ENCODE measurements around the gene MBTD1.
"Not testable (repeated sequence)": the region's sequence is repeated elsewhere in the genome, so short reads cannot be mapped to it uniquely, and the experiment has no call there.

MBTD1 gene

DNA sequence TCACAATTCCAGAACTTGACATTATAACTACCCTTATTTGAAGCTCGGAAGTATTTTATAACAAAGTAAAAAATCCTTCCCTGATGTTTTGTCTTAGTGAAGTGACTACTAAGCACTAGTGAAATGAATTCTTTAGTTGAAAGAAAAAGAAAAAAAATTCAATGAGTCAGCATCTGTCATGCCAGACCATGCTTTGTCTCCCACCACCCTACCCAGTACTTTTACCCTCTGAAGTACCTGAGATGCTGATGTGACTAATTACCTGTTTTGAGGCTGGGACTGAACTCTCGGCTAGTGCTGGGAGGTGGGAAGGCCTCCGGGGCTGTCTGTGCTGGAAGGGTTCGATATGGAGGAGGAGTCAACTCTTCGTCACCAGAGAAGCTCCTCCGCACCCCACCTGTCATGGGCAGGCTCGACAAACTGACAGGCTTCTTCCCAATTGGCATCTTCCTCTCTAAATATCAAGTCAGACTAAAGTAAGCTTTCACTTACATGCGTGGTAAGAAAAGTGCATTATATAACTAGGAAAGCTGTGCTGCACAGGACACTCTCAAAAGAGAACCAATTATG, 74.0 kb downstream of the MBTD1 start:
- no peak for DNase-seq

DNA sequence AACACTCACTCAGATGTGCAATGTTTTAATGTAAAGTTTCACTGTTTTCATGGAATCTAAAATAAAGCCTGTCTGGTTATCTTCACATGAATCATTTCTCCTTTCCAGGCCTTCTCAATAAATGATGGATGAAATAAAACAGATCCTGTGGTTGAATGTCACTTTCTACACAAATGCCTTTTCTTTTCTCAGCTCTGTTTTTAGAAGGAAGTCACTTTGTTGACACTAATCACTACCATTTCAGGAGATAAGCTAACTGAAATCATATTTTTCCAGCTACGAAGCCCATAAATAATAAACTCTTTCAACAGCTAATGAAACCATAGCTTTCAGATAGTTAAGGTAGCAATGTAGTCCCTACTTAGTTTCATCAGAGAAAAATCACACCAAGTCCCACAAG, 75.7 kb downstream of the MBTD1 start:
- DNase-seq: no peak

- no peak for DNase-seq
Observed at GRCh38 chr17:51180486-51180885, 79.4 kb downstream of the MBTD1 start.

DNA sequence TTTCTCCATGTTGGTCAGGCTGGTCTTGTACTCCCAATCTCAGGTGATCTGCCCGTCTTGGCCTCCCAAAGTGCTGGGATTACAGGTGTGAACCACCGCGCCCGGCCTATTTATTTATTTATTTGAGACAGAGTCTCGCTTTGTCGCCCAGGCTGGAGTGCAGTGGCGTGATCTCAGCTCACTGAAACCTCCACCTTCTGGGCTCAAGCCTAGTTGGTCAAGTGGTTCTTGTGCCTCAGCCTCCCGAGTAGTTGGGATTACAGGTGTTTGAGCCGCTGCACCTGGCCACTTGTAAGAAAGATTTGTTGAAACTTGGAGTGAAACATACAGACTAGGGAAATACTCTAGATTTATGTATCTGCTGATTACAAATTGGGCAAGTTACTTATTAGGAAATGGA, 87.8 kb downstream of the MBTD1 start:
- DNase-seq: not testable (repeated sequence)

GRCh38 chr17:51170736-51171135, 89.1 kb downstream of the MBTD1 start:
- DNase-seq: no peak

DNA sequence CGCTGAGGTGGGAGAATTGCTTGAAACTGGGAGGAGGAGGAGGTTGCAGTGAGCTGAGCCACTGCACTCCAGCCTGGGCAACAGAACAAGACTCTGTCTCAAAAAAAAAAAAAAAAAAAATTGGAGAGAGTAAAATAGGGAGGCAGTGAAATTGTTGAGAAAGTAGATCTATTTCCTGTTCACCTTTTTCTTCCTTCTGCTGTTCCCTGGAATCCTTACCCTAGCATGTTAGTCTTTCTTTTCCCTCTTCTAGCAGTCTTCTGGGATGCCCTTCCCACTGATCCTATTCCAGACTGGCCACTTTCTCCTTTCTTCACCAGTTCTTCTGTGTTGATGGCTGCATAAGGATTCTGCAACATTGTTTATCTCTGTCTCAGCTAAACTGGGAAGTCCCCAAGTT, 90.5 kb downstream of the MBTD1 start:
- no peak for DNase-seq

- DNase-seq: peak; percentile 71 to 75
Observed at GRCh38 chr17:51166987-51167931, 92.6 kb downstream of the MBTD1 start.

DNA sequence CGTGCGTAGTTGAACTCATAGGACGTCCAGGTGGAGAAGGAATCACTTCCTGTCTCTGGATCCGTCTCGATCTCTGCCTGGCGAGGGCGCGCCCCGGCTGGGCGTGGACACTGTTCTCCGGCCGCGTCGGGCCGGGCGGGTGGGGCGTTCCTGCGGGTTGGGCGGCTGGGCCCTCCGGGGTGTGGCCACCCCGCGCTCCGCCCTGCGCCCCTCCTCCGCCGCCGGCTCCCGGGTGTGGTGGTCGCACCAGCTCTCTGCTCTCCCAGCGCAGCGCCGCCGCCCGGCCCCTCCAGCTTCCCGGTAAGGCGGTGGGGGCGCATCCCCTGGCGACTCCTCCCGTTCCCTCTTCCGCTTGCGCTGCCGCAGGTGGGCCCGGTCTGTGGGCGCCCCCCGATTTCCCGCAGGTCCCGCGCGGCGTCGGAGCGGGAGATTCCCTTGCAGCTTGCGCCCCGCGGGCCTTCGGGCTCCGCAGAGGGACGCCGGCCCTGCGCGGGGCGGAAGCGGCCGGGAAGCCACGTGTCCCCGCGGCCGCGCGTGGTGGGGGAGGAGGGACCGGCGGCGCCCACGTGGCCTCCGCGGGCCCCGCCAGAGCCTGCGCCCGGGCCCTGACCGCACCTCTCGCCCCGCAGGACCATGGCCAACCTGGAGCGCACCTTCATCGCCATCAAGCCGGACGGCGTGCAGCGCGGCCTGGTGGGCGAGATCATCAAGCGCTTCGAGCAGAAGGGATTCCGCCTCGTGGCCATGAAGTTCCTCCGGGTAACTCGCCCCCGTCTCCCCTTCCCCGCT, 93.5 kb downstream of the MBTD1 start, which contains the start of gene NME2:
Gene NME2, plus strand, starts transcription at position 214 of the 789 bp plus-strand sequence. Its CDS starts 420 bp downstream, at position 634.
- DNase-seq: peak; percentile 66 to 69

DNA sequence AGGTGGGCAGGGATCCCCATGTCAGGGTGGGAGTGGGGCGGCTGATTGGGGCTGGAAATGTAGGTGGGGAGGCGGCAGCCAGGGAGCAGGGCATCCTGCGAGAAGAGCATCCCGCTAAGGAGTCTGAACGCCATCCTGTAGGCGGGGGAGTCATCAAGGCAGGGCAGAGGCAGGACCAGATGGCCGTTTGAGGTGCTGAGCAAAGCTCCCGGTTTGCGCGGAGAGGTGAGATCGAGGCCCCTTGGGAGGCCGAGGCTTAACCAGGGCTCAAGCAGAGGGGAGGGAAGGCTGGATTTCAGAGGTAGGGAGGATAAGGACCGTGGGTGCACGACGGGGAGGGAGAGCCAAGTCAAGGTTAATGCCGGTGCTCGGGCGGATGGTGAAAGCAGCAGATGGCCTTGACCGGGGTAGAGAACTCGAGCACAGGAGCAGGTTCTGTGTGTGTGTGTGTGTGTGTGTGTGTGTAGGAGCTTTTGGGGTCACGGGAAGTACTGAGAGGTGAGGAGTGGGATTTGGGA, 94.1 kb downstream of the MBTD1 start:
- DNase-seq: no peak

GRCh38 chr17:51164911-51165679, 94.8 kb downstream of the MBTD1 start:
- DNase-seq: no peak

DNA sequence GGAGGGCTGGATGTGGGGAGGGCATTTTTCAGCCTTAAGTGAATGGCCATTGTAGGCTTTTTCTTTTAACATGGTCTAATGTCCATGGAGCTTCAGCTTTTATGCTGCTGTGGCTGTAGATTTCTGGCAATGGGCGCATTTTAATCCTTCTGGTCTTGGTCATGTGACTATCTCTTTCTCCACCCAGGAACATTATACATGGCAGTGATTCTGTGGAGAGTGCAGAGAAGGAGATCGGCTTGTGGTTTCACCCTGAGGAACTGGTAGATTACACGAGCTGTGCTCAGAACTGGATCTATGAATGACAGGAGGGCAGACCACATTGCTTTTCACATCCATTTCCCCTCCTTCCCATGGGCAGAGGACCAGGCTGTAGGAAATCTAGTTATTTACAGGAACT, 98.3 kb downstream of the MBTD1 start:
- no peak for DNase-seq

DNA sequence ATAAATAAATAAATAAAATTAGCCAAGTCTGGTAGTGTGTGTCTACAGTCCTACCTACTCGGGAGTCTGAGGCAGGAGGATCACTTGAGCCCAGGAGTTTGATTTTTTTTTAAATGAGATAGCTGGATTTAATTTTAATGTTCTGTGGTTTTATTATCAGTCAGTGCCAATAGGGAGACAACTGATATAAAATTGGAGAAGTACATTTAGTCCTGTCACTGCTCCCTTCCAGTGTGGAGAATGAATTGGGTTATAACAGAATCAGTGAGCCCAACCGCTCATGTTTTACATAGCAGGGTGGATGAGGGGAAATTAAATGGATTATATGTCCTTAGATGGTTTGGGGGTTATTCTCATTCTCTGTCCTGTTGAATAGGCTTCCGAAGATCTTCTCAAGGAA, 100.2 kb downstream of the MBTD1 start:
- DNase-seq: no peak

DNA sequence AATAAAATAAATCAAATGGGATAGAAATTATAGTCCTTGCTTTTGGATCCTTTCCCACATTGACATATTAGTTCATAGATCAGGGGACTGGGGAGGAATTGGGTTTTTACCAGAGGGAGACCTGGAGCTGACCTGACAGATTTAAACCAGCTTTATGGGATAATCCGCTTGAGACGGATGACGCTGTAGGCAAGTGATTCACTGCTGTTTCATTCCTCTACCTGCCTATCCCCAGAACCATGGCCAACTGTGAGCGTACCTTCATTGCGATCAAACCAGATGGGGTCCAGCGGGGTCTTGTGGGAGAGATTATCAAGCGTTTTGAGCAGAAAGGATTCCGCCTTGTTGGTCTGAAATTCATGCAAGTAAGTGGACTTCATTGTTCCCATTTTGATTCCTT, 104.4 kb downstream of the MBTD1 start:
- DNase-seq: no peak

DNA sequence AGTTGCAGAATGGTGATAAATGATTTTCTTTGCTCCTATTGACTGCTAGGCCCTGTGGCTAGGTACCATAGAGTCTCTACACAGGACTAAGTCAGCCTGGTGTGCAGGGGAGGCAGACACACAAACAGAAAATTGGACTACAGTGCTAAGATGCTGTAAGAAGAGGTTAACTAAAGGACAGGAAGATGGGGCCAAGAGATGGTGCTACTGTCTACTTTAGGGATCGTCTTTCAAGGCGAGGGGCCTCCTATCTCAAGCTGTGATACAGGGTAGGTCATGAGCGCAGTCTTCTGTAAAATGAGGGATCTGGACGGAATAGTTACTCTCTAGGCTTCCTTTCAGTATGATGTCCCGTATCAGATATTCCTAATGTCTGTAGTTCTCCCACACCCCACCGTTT, 105.7 kb downstream of the MBTD1 start:
- no peak for DNase-seq

GRCh38 chr17:51153210-51154072, 106.4 kb downstream of the MBTD1 start, which contains the start of gene NME1:
NME1 (plus strand) TSS chr17:51153559; CDS start chr17:51155655, 2,096 bp downstream.
- peak; percentile 99 to 100 for DNase-seq

DNA sequence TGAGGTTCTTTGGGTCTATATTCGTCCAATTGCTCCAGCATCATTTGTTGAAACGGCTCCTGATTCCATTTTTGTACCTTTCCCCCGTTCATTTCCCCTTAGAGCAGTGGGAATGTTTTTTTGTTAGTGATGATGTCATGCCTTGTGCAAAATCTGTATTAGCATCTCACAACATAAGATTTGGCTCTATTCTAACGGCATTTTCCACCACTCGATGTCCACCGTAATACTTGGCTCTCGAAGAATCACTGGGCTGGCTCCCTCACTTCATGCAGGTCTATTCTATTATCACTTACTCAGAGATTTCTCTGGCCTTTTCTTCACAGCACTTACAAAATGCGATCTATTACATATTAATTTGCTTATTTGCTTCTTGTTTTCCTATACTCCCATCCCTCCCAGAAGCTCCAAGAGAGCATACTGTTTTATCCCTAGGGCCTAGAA, 107.1 kb downstream of the MBTD1 start:
- no peak for DNase-seq

- no peak for DNase-seq
Observed at GRCh38 chr17:51150932-51151331, 108.9 kb downstream of the MBTD1 start.

- no peak for DNase-seq
Observed at GRCh38 chr17:51149163-51149562, 110.7 kb downstream of the MBTD1 start.

DNA sequence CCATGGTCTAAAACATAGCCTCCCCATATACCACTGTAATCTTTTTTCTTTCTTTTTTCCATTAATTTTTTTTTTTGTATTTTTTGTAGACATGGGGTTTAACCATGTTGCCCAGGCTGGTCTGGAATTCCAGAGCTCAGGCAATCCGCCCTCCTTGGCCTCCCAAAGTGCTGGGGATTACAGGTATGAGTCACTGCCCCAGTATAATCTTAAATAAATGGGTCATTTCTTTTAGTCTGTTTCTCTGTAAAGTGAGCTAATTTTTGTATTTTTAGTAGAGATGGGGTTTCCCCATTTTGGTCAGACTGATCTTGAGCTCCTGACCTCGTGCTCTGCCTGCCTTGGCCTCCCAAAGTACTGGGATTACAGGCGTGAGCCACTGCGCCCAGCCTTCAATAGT, 112.2 kb downstream of the MBTD1 start:
- no peak for DNase-seq

GRCh38 chr17:51144266-51145022, 115.4 kb downstream of the MBTD1 start:
- DNase-seq: no peak
